Suppressor macrophage (primary cell): Measurements from ENCODE around the gene CHD6.

Experiments
- DNase-seq, 4 experiments: peaks; one replicate each; pipeline ENCODE4 v3.0.0-alpha.2; 2020 to 2022

CHD6 gene

GRCh38 chr20:41424011-41424410, 194.2 kb downstream of the CHD6 start:
- DNase-seq: no peak

GRCh38 chr20:41422953-41423352, 195.2 kb downstream of the CHD6 start:
- no peak for DNase-seq

DNA sequence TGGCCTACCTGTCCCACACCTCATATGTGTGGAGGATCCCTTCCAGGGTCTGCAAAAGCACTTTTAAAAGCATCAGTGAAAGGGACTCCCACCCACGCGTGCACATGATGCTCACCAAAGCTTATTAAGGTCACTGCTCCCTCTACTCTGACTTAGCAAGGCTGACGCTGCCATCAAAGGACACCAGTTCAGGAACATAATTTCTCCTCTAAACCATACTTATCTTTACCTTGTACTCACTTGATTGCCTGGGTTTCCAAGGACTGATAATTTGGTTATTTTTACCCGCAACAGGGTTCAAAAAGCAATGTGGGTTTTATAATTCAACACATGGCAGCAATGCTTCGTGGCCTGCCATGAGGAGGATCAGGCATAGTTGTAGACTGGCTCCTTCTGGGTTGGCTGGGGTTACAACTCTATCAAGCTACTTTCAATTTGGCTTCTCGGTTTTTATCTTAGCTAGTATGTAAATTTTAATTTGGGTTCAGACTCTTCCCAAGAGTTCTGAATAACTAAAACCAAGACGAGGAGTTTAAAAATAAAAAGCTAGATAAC, 199.4 kb downstream of the CHD6 start:
- DNase-seq: no peak

GRCh38 chr20:41418031-41418430, 200.1 kb downstream of the CHD6 start:
- DNase-seq: no peak

GRCh38 chr20:41415191-41415590, 203.0 kb downstream of the CHD6 start:
- no peak for DNase-seq

DNA sequence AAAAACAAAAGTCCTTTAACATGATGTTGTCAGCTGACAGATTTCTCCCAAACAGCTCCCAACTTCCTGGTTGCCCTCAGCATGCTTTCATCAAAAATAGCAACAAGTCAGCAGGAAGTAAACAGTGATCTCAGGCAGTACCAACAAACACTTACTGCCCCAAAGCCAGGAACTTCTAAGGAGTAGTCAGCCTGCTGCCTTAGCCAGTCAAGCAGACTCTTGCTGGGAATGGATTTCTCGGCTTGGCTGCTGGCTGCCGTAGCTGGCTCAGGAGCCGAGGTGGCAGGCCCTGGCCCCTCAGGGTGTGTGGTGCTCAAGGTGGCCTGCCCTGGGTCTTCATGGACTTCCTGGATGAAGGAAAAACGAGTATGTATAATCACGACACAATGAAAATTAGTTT, 205.0 kb downstream of the CHD6 start:
- DNase-seq: no peak

DNA sequence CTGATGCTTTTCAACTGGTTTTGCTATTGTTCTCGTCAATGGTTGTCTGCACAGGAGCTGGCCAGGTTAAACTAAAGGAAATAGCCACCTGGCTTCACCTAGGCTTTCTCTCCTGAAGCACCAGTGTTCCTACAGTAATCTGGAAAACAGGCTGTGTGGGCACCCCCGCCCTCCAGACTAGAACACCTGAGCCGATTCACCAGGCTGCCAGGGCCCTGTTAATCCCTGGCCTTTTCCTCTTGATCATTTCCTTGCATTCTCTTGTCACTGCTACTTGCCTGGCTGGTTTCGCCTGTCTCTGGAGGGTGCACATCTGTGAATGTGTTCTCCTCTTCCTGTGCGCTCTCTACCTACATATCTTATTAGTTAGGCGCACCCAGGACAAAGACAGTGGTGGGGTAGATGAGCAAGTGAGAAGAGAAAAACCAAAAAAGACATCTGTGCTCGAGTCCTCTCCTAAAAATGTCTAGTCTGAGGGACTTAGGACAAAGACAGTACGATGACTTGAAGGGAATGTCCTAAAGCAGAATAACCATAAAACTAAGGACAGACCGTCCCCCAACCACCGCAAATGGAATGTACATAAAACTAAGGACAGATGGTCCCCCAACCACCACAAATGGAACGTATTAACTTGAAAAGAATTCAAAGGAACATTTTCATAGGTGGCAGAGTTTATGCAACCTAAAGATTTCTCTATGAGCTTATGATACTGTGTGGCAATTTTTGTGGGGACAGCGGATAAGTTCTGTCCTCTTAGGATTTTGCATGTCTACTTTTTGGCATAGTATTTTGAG, 205.7 kb downstream of the CHD6 start:
- no peak for DNase-seq

- peak in 2 of 4 experiments; percentile 6 to 27 for DNase-seq
These were observed 206.8 kb downstream of the CHD6 start for GRCh38 chr20:41411391-41411847.

- DNase-seq: peak in 1 of 4 experiments; percentile 16
These were observed 209.2 kb downstream of the CHD6 start for GRCh38 chr20:41408986-41409385.

GRCh38 chr20:41408156-41408794, 209.9 kb downstream of the CHD6 start:
- peak in 1 of 4 experiments; percentile 4 for DNase-seq

GRCh38 chr20:41407607-41408006, 210.6 kb downstream of the CHD6 start:
- no peak for DNase-seq

DNA sequence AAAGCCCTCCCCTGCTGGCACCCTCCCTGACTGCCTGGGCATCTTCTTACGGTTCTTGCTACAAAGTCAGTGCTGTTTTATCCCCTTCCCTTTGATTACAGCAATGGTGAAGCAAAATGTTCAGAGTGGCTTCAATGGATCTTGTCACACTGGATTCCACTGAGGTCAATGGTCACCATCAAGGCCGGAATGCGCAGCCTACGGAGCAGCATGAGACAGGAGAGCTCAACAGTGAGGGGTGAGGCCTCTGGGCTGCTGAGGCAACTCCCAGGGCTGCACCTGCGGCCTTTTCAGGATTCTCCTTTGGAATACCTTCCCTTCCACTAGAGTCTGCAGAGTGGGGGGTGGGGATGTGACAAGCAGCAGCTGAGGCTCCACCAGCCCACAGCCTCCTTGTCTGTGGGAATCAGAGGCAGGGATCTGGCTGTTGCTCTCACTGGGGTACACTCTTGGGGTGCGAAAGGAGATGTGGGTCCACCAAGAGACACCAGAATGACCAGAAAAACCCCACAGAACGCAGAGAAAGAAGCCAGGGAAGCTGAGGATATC, 211.2 kb downstream of the CHD6 start:
- no peak for DNase-seq

GRCh38 chr20:41406353-41406752, 211.8 kb downstream of the CHD6 start:
- DNase-seq: no peak

- DNase-seq: no peak
These were observed 212.7 kb downstream of the CHD6 start for GRCh38 chr20:41405436-41405835.

DNA sequence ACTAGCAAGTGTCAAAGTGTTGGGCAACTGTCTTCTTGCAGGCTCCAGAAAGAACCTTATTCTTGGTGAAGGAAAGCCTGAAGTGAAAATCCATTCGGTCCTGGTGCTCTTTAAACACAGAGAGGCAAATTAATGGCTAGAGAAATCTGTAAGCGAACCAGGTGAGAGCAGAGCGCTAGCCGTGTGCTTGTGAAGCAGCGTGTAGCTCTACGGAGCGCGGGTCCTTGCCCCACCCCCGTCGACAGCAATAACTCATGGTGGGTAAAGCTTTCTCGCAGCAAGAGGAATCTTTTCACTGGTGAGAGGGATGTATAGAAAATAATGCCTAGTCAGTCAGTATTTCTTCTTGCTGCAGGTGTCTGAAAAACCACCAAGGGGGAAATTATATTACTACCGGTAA, 214.6 kb downstream of the CHD6 start:
- DNase-seq: no peak

DNA sequence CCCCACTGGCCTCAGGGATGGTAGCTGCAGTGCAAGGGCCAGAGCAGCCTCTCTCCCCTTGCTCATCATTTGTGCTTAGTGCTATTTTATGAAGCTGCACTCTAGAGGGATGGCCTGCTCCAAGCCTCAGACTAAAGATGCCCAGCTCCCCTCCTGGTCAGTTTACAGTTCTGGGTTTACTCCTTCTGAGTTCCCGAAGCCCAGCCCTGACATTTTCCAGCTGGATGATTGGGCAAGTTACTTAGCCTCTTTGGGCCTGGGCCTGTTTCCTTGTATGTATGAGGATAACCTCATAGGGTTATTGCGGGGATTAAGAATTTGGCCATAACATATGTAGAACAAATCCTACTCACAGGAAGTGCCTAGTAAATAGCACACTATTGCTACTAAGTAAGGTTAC, 219.8 kb downstream of the CHD6 start:
- no peak for DNase-seq

DNA sequence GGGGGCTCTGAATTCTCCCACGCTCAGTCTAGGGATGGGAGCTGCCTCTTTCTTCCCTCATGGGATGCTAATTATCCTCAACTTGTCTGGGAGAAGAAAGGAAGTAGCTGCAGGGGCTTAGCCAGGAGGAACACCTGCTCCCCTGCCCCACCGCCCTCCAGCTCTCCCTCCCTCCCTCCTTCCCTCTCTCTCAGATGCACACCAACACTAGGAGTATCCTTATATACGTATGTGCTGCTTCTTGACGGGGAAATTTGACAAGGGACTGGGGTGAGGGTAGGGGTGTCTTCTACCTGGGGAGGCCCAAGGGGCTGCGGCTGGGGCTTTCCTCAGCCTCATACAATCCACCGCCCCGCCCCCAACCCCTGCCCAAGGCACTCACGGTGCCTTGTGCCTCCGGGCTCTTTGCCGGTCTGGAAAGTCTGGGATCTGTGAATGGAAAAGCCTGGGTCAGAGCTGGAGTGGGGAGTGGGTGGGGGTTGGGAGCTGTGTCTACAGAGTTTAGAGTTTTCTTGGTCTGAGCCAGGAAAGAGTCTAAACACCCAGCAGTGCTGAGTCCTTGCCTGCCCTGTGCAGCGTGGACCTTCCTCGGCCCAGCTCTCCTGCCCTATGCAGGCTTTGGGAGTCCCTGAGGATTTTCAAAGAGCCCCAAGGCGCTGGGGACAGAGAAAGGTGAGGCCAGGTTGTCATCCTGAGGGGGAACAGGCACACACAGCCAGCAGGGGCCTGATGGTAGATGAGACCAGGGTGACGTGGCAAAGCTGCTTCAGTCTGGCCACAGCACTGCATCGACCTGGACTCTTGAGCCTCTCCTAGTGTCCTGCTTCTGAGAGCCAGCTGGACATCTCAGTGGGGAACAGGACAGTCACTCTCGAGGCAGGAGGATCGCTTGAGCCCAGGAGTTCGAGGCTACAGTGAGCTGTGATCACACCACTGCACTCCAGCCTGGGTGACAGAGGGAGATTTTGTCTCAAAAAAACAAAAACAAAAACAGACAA, 222.2 kb downstream of the CHD6 start:
- DNase-seq: no peak

DNA sequence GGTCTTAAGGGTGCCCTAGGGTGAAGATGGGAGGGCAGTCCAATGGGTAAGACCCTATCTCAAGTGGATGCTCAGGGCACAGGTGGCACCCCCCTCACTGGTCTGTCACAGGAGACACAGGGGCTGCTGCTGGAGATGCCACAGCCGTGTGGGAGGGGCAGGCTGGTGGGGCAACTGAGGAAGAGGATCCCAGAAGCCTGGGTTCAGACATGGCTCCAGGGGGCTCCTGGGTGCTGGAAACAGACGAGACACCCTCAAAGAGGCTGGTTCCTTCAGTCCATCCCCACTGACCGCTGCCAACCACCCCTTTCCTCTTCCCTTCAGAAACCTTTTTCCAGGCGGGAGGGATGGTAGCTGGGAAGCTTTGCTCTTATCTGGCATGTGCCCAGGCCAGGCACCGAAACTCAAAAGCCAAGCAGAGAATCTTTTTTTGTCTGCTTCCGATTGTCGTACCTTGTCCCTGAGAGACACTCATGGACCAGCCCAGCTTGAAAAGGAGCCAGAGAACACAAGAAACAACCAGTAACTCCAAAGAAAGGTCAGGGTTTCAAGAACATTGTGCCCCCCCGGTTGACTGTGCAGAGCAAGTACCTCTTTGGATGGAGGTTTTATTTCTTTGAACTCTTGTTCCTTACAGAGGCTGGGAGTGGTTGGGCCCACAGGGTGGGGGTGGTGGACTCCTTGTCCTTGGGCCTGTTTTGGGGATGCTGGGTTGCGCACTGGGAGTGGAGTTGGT, 223.1 kb downstream of the CHD6 start:
- DNase-seq: no peak

GRCh38 chr20:41394081-41394480, 224.1 kb downstream of the CHD6 start:
- DNase-seq: no peak

DNA sequence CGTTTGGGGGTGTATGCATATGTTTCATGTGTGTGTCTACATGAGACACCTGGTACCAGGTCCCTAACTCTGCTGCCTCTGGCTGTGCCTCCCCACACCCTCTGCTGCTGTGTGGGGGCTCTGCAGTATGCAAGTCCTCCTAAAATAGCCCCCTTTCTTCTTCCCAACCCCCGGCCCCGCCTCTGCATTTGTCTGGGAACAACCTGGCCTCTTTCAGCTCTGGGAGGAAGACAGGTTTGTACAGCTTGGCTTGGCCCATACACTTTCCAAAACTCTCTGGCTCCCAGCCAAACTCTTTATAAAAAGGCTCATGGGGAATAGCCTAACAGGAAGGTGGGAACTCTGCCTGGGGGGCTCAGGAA, 224.5 kb downstream of the CHD6 start:
- no peak for DNase-seq

DNA sequence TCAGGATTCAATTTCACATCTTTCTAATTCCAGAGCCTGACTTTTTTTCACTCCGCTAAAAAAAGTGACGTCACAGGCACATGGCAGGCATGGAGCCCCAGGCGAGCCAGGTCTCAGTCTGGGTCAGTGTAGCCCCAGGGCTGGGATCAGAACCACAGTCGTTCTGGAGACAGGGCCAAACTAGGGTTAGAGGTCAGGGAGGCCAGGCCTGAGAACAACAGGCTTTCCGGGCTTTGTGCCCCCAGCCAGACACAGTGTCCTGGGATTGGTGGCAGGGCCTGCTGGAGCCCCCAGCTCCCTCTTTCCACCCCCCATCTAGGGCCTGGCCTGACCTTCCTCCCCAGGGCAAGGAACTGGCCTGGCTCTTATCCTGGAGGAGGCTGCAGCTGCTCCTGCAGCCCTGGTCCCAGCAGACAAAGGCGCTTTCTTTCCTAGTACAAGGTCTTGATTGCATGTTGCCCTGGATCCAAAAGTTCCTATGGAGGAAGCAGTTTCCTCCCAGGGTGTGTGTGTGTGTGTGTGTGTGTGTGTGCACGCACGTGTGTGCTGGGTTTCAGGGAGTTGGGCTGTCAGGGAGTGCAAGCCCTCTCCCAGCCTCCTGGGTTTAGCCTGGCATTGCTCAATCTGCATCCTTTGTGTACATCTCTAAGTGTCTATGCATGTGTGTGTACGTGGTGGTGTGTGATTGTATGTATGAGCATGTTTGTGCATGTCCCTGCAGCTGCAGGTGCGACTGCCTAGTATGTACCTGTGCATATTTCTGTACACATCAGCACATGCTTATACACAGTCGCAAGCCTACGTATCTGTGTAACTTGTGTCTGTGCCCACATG, 225.1 kb downstream of the CHD6 start:
- no peak for DNase-seq
